Hepatocyte (in vitro differentiated cells): ENCODE data around the gene FNDC3B.

Experiments
- EZH2 ChIP-seq: fragments of 200-600 bp; sonication (generic); IDR thresholded peaks from 2 replicates; pipeline ENCODE4 v1.6.1; 2016; ENCODE audit warnings: antibody characterized with exemption, mild to moderate bottlenecking, borderline replicate concordance
- TF ChIP-seq, protein P1 (sequence below): fragments of 200-600 bp; sonication (generic); IDR thresholded peaks from 2 replicates; pipeline ENCODE4 v1.5.1; 2016; ENCODE audit warnings: antibody characterized with exemption, mild to moderate bottlenecking; ENCODE audit not compliant: poor library complexity

DNA sequence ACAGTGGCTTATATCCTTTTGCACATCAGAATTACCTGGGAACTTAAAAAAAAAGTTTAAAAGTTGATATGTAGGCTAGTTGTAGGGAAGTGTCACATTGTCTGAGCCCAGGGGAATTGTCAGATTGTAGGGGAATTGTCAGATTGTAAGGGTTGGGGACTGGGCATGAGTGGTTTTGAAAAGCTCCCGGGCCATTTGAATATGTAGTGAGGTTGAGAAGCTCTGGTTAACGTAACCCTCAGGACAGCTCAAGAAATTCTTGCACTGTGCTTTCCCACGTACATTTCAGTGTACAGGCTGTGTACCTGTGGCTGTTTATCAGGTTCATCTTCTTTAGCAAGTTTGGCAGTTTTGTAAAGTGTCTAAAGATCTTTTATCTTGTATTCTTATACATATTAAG lies 107.0 kb downstream of the FNDC3B start:
- TF ChIP-seq, protein P1, sequence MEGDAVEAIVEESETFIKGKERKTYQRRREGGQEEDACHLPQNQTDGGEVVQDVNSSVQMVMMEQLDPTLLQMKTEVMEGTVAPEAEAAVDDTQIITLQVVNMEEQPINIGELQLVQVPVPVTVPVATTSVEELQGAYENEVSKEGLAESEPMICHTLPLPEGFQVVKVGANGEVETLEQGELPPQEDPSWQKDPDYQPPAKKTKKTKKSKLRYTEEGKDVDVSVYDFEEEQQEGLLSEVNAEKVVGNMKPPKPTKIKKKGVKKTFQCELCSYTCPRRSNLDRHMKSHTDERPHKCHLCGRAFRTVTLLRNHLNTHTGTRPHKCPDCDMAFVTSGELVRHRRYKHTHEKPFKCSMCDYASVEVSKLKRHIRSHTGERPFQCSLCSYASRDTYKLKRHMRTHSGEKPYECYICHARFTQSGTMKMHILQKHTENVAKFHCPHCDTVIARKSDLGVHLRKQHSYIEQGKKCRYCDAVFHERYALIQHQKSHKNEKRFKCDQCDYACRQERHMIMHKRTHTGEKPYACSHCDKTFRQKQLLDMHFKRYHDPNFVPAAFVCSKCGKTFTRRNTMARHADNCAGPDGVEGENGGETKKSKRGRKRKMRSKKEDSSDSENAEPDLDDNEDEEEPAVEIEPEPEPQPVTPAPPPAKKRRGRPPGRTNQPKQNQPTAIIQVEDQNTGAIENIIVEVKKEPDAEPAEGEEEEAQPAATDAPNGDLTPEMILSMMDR = no peak
- TF ChIP-seq EZH2 = no peak
